HTR-8/SVneo (cell line): Measurements from ENCODE around the gene FRMD3.

Source experiments
- DNase-seq: peaks from one replicate; pipeline ENCODE4 v3.0.0; 2011; ENCODE audit warnings: low spot score, mixed read lengths; ENCODE audit not compliant: insufficient read length
- FAIRE-seq: peaks from 2 replicates; lab custom pipeline; 2011; peaks lifted over from hg19 to GRCh38; lab: Jason Lieb, UNC

FRMD3 gene

GRCh38 chr9:83441390-83441789 is 96.8 kb downstream of the FRMD3 start:
- DNase-seq (no peak), FAIRE-seq (no peak)

GRCh38 chr9:83440641-83441040 is 97.6 kb downstream of the FRMD3 start:
- no peak for FAIRE-seq
- no peak for DNase-seq

- DNase-seq (no peak), FAIRE-seq (no peak)
These were observed 102.9 kb downstream of the FRMD3 start for GRCh38 chr9:83435301-83435700.

- no peak for FAIRE-seq
- no peak for DNase-seq
These were observed 103.9 kb downstream of the FRMD3 start for GRCh38 chr9:83434254-83434653.

GRCh38 chr9:83433846-83434245 is 104.4 kb downstream of the FRMD3 start:
- DNase-seq: no peak
- no peak for FAIRE-seq

- FAIRE-seq (no peak), DNase-seq (no peak)
These were observed 105.2 kb downstream of the FRMD3 start for GRCh38 chr9:83432877-83433550.

GRCh38 chr9:83432104-83432627 is 106.0 kb downstream of the FRMD3 start:
- FAIRE-seq (no peak), DNase-seq (peak; percentile 10)

GRCh38 chr9:83431101-83432060 is 106.8 kb downstream of the FRMD3 start:
- FAIRE-seq (no peak), DNase-seq (no peak)

GRCh38 chr9:83430681-83431080 is 107.5 kb downstream of the FRMD3 start:
- no peak for FAIRE-seq
- no peak for DNase-seq

- FAIRE-seq (no peak), DNase-seq (no peak)
These were observed 109.0 kb downstream of the FRMD3 start for GRCh38 chr9:83429229-83429628.

GRCh38 chr9:83425240-83425639 is 113.0 kb downstream of the FRMD3 start:
- FAIRE-seq (no peak), DNase-seq (no peak)

GRCh38 chr9:83424831-83425230 is 113.4 kb downstream of the FRMD3 start:
- FAIRE-seq (no peak), DNase-seq (no peak)

- DNase-seq (no peak), FAIRE-seq (no peak)
These were observed 114.1 kb downstream of the FRMD3 start for GRCh38 chr9:83423815-83424707.

GRCh38 chr9:83422527-83422926 is 115.7 kb downstream of the FRMD3 start:
- no peak for DNase-seq
- FAIRE-seq: no peak

- FAIRE-seq: no peak
- no peak for DNase-seq
These were observed 117.7 kb downstream of the FRMD3 start for GRCh38 chr9:83420486-83420885.

GRCh38 chr9:83419961-83420360 is 118.2 kb downstream of the FRMD3 start:
- FAIRE-seq (no peak), DNase-seq (no peak)

GRCh38 chr9:83418283-83418682 is 119.9 kb downstream of the FRMD3 start:
- DNase-seq: no peak
- FAIRE-seq: no peak

GRCh38 chr9:83413367-83413766 is 124.8 kb downstream of the FRMD3 start:
- DNase-seq (no peak), FAIRE-seq (no peak)

GRCh38 chr9:83410701-83411100 is 127.5 kb downstream of the FRMD3 start:
- no peak for DNase-seq
- FAIRE-seq: no peak

GRCh38 chr9:83406921-83407320 is 131.3 kb downstream of the FRMD3 start:
- FAIRE-seq: no peak

More at GRCh38 chr9:83406921-83407320, 131.3 kb downstream of the FRMD3 start:
- DNase-seq: no peak
